GM12891 (cell line): Measurements from ENCODE around the gene MS4A15.

Experiments used
- POLR2A ChIP-seq: IDR thresholded peaks from 2 replicates; pipeline ENCODE4 v1.6.1; 2011; ENCODE audit warnings: low read depth, low read length, control low read depth
- POLR2AphosphoS5 ChIP-seq: IDR thresholded peaks from 2 replicates; pipeline ENCODE4 v1.6.1; 2011; ENCODE audit warnings: low read depth, low read length, control low read depth

DNA sequence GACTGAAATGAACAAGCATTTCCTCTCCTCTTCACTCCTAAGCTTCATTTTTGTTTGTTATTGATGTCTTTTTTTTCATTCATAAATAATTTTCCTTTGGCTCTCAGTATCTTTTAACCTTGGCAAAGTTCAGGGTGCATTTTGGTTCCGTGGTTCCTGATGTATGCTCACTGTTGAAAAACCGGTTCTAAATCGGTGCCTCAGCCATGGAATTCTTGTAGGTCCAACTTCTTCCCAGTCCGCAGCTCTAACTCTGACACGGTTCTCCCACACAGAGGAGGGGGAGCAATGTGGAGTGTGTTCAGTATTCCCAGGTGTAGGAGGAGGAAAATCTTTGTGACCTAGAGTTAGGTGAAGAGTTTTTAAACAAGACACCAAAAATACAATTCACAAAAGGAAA is 12.6 kb upstream of the MS4A15 start:
- TF ChIP-seq POLR2AphosphoS5, result no peak
- no peak for TF ChIP-seq POLR2A
